ENCODE results near the gene MBD4.
A peak's percentile ranks its signal among the peaks of the same experiment; 100 is the strongest.

GRCh38 chr3:129485721-129486663 lies 46.2 kb upstream of the MBD4 start:
- TF ChIP-seq CREB1 (IDR thresholded peaks at IDR 0.05; ENCODE audit: low read depth), result no peak
- no peak for TF ChIP-seq TAF1 (IDR thresholded peaks at IDR 0.05; ENCODE audit: low read depth)
- 0 out of 2 replicates have a peak, but pooled peaks have one; percentile 10 for TF ChIP-seq TEAD4 (IDR thresholded peaks at IDR 0.05)
- TF ChIP-seq REST (IDR thresholded peaks at IDR 0.05; ENCODE audit: low read depth), result no peak
- no peak for TF ChIP-seq EP300 (IDR thresholded peaks at IDR 0.05; ENCODE audit: borderline replicate concordance)
- TF ChIP-seq NFIC (IDR thresholded peaks at IDR 0.05), result no peak
- no peak for TF ChIP-seq RAD21 (IDR thresholded peaks at IDR 0.05; ENCODE audit: low read depth)
- TF ChIP-seq TCF12 (IDR thresholded peaks at IDR 0.05; ENCODE audit: low read depth), result no peak
- TF ChIP-seq EGR1 (IDR thresholded peaks at IDR 0.05), result no peak
- no peak for TF ChIP-seq YY1 (IDR thresholded peaks at IDR 0.05; ENCODE audit: low read depth)
- TF ChIP-seq MAX (IDR thresholded peaks at IDR 0.05), result no peak
- no peak for TF ChIP-seq ZBTB7A (IDR thresholded peaks at IDR 0.05; ENCODE audit: low read depth)
